Measurements from ENCODE around the gene NOP53. TPM values are rescaled to one million over a fixed set of nuclear protein-coding genes. Genes with fewer than 3 reads are reported as not detected.

NOP53 gene
- total and polyA plus RNA-seq, 2 of the 13 experiments (the other 11 are each of a cell fraction or from before 2014, with no cell fraction given), result 53.9 to 141 TPM

- TF ChIP-seq GLI4 (CRISPR knock-in tag; IDR thresholded peaks at IDR 0.05; ENCODE audit: borderline replicate concordance), result no peak
- TF ChIP-seq HNRNPK (IDR thresholded peaks at IDR 0.05; ENCODE audit: low read depth, low read length, poor library complexity, severe bottlenecking), result peak; percentile 44
- no peak for TF ChIP-seq PAF1 (CRISPR knock-in tag; IDR thresholded peaks at IDR 0.05)
- peak; percentile 56; the same call in 1 of the 2 replicates for TF ChIP-seq ZNF317 (CRISPR knock-in tag; IDR thresholded peaks at IDR 0.05)
- TF ChIP-seq SIX4 (CRISPR knock-in tag; IDR thresholded peaks at IDR 0.05), result no peak
- TF ChIP-seq ZBTB46 (CRISPR knock-in tag; IDR thresholded peaks at IDR 0.05; ENCODE audit: borderline replicate concordance), result 0 out of 2 replicates have a peak, but pooled peaks have one; percentile 42
- no peak for TF ChIP-seq ZBTB4 (CRISPR knock-in tag; IDR thresholded peaks at IDR 0.05; ENCODE audit: borderline replicate concordance)
- TF ChIP-seq MEF2D (CRISPR knock-in tag; IDR thresholded peaks at IDR 0.05), result peak; percentile 43
- 0 out of 2 replicates have a peak, but pooled peaks have one; percentile 9 for TF ChIP-seq ZNF367 (CRISPR knock-in tag; IDR thresholded peaks at IDR 0.05; ENCODE audit: borderline replicate concordance)
- no peak for TF ChIP-seq HNRNPL (IDR thresholded peaks at IDR 0.05; ENCODE audit: low read depth, low read length)
- peak; percentile 23; the same call in 1 of the 2 replicates for TF ChIP-seq HNF1A (IDR thresholded peaks at IDR 0.05; ENCODE audit: low read depth)
- TF ChIP-seq HNF1A (CRISPR knock-in tag; IDR thresholded peaks at IDR 0.05; ENCODE audit: borderline replicate concordance), result no peak
- TF ChIP-seq ZNF576 (CRISPR knock-in tag; IDR thresholded peaks at IDR 0.05), result no peak
- peak; percentile 74; the same call in 1 of the 2 replicates for TF ChIP-seq MAF1 (CRISPR knock-in tag; IDR thresholded peaks at IDR 0.05; ENCODE audit: borderline replicate concordance)
- TF ChIP-seq ZNF564 (CRISPR knock-in tag; IDR thresholded peaks at IDR 0.05), result no peak; the same call in 1 of the 2 replicates
- TF ChIP-seq SCMH1 (CRISPR knock-in tag; IDR thresholded peaks at IDR 0.05; ENCODE audit: borderline replicate concordance), result no peak
- TF ChIP-seq KLF13 (CRISPR knock-in tag; IDR thresholded peaks at IDR 0.05), result no peak
- no peak for TF ChIP-seq DNMT1 (CRISPR knock-in tag; IDR thresholded peaks at IDR 0.05)
- no peak for TF ChIP-seq ZNF253 (CRISPR knock-in tag; IDR thresholded peaks at IDR 0.05; ENCODE audit: borderline replicate concordance)
Observed at GRCh38 chr19:47778049-47778953, 33.0 kb downstream of the NOP53 start, which contains the start of gene SELENOW (continued).
